ENCODE data around the gene CTBP2. TPM values are rescaled to one million over a fixed set of nuclear protein-coding genes. Genes with fewer than 3 reads are reported as not detected.
"Not testable (repeated sequence)": the region's sequence is repeated elsewhere in the genome, so short reads cannot be mapped to it uniquely, and the experiment has no call there.

Gene CTBP2
- total RNA-seq, 1 donor from 2014 or later = 73.0 TPM

DNA sequence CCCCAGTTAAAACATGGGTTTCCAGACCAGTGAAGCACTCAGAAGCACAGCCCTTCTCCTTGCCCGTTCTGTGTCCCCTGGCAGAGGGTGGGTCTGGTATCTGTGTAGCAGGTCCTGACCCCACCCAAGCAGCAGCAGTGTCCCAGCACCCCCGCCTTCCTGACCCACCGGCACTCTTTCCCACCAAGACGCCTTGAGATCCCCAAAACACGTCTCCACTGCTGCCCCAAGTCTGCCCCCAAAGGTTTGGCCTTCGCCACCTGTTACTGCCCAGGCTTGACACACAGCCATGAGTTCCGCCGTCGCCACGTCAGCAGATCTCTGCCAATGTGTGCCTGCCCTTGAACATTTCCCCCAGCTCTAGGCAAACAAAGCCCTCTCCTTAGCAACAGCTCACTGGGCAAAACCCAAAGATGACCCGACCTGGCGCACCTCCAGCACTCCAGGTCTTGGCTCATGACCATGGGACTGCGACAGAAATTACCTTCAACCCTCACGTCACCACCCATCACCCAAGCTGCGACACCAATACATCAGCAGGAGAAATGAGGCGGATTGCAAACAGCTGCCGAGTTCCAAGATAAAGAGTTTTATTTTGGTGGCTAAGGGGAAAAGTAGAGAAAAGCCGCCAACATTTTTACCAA lies 75.6 kb downstream of the CTBP2 start:
- H3K36me3 ChIP-seq = peaks cover 28% of the 10 kb centered on the region
- no peaks in the 10 kb centered on the region for H3K27me3 ChIP-seq (ENCODE audit: low read depth)
- H3K4me1 ChIP-seq = peaks cover 39% of the 10 kb centered on the region
- H3K27ac ChIP-seq = peak overlapping the region; percentile 37
- peak; percentile 47 to 69 for ATAC-seq
- intact Hi-C loops (cut with DNase I) = no loop called here
- no peak overlapping the region for H3K4me3 ChIP-seq
- TF ChIP-seq, protein P1, sequence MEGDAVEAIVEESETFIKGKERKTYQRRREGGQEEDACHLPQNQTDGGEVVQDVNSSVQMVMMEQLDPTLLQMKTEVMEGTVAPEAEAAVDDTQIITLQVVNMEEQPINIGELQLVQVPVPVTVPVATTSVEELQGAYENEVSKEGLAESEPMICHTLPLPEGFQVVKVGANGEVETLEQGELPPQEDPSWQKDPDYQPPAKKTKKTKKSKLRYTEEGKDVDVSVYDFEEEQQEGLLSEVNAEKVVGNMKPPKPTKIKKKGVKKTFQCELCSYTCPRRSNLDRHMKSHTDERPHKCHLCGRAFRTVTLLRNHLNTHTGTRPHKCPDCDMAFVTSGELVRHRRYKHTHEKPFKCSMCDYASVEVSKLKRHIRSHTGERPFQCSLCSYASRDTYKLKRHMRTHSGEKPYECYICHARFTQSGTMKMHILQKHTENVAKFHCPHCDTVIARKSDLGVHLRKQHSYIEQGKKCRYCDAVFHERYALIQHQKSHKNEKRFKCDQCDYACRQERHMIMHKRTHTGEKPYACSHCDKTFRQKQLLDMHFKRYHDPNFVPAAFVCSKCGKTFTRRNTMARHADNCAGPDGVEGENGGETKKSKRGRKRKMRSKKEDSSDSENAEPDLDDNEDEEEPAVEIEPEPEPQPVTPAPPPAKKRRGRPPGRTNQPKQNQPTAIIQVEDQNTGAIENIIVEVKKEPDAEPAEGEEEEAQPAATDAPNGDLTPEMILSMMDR (IDR thresholded peaks at IDR 0.05) = no peak
- DNase-seq = no peak
- H3K9me3 ChIP-seq = no peaks in the 10 kb centered on the region

DNA sequence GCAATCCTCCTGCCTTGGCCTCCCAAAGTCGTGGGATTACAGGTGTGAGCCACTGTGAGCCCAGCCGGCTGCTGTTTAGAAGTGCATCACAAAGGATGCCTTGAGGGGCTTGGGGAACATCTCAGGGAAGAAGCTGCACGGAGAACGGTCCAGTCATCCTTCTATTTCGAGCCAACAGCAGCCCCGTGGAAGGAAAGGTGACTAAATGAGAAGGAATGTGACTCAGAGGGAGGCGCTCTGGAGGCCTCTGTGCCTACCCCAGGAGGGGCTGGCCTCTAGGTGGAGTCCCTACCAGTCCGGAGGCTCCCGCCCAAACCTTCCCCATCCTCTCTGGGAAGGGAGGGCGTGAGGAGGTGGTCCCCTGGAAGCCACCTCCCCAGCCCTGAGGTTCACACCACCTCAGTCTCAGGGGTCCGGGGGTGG lies 76.2 kb downstream of the CTBP2 start:
- intact Hi-C loops (cut with DNase I) = no loop called here
- Histone ChIP-seq H3K27ac (peak overlapping the region; percentile 37), H3K36me3 (peaks cover 28% of the 10 kb centered on the region), H3K4me1 (peaks cover 34% of the 10 kb centered on the region), H3K9me3 (no peaks in the 10 kb centered on the region), H3K4me3 (no peak overlapping the region), H3K27me3 (ENCODE audit: low read depth) (no peaks in the 10 kb centered on the region)
- ATAC-seq (peak; percentile 40 to 48), DNase-seq (no peak)
- TF ChIP-seq, protein P1 (IDR thresholded peaks at IDR 0.05) = no peak

DNA sequence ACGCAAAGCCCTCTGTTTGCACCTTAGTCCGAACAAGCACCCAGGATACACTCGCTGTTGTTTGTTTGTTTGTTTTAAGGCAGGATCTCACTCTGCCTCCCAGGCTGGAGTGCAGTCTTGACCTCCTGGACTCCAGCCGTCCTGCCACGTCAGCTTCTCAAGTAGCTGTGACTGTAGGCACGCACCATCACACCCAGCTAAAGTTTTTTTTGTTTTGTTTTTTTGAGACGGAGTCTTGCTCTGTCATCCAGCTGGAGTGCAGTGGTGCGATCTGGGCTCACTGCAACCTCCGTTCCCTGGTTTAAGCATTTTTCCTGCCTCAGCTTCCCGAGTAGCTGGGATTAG lies 76.8 kb downstream of the CTBP2 start:
- TF ChIP-seq, protein P1 (IDR thresholded peaks at IDR 0.05) = no peak
- H3K9me3 ChIP-seq = no peaks in the 10 kb centered on the region
- DNase-seq (no peak), ATAC-seq (peak; percentile 29 to 30)
- no peak overlapping the region for H3K27ac ChIP-seq
- peaks cover 30% of the 10 kb centered on the region for H3K4me1 ChIP-seq
- intact Hi-C loops (cut with DNase I) = no loop called here
- H3K36me3 ChIP-seq = peaks cover 28% of the 10 kb centered on the region
- H3K27me3 ChIP-seq (ENCODE audit: low read depth) = no peaks in the 10 kb centered on the region
- no peak overlapping the region for H3K4me3 ChIP-seq

DNA sequence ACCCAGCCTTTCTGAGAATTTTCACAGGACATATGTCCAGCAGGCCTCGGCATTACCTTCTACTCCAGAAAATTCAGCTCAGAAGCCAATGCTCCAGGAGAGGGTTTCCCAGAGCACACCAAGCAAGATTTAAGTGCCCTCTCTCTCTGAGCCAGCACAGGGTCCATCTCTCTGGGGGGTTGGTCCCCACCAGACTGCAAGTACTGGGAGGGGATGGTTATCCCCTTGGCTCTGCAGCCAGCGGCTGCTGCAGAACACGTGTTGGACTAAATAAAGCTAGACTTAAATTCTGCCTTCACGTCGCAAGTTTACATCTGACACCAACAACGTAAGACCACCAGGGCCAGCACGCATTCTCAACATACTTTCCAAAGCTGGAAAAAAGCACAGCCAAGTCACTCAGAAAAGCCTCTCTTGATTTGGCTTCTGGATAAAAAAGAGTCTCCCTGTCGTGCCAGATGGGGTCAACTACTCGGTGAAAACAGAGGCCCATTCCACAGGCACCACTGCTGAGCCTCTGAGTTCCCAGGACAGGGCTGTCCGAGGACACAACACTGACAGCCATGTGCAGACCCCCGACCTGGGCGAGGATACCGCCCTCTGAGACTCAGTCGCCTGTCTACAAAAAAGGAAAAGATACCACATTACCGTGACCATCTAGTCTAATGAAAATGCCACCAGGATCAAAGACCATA lies 77.3 kb downstream of the CTBP2 start:
- no peaks in the 10 kb centered on the region for H3K27me3 ChIP-seq (ENCODE audit: low read depth)
- DNase-seq = no peak
- intact Hi-C loops (cut with DNase I) = no loop called here
- H3K9me3 ChIP-seq = no peaks in the 10 kb centered on the region
- H3K27ac ChIP-seq = no peak overlapping the region
- H3K4me3 ChIP-seq = no peak overlapping the region
- TF ChIP-seq, protein P1 (IDR thresholded peaks at IDR 0.05) = no peak
- peaks cover 23% of the 10 kb centered on the region for H3K36me3 ChIP-seq
- H3K4me1 ChIP-seq = peaks cover 30% of the 10 kb centered on the region
- no peak for ATAC-seq

DNA sequence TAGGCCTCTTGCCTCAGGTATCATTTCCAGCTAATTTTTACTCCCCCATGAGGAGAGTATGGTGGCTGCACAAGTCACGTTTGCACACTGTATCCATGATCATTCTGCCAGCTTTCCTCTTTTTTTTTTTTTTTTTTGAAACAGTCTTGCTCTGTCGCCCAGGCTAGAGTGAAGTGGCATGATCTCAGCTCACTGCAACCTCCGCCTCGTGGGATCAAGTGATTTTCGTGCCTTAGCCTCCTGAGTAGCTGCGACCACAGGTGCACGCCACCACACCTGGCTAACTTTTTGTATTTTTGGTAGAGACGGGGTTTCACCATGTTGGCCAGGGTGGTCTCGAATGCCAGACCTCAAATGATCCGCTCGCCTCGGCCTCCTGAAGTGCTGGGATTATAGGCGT lies 77.9 kb downstream of the CTBP2 start:
- H3K9me3 ChIP-seq; H3K27ac ChIP-seq; intact Hi-C loops (cut with DNase I); ATAC-seq; H3K27me3 ChIP-seq (ENCODE audit: low read depth); H3K4me3 ChIP-seq; DNase-seq: not testable (repeated sequence)
- H3K36me3 ChIP-seq = peaks cover 17% of the 10 kb centered on the region
- peaks cover 30% of the 10 kb centered on the region for H3K4me1 ChIP-seq

DNA sequence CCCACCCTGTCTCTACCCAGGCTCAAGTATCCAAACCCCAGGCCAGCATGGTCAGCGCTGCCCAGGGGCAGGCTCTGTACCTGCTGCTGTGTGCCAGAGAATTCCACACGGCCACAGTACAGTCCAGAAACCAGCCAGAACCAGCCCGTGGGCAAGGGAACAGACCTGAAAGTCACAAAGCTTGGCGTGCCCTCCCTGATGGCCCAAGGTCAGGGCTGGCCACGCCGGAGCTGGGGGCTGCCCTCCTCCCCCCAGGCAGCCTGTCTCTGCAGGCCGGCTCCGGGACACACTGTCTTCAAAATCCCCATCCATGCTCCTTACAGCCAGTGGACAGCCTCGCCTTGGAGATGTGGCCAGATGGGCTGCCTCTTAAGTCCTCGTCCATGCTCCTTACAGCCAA lies 78.4 kb downstream of the CTBP2 start:
- Histone ChIP-seq H3K27ac (no peak overlapping the region), H3K4me3 (no peak overlapping the region), H3K27me3 (ENCODE audit: low read depth) (no peaks in the 10 kb centered on the region), H3K4me1 (peaks cover 30% of the 10 kb centered on the region), H3K9me3 (no peaks in the 10 kb centered on the region), H3K36me3 (peaks cover 13% of the 10 kb centered on the region)
- ATAC-seq (no peak), DNase-seq (no peak)
- intact Hi-C loops (cut with DNase I) = no loop called here
- TF ChIP-seq, protein P1 (IDR thresholded peaks at IDR 0.05) = no peak

Data from lower lobe of right lung (tissue), 2 donors.